ENCODE measurements around the gene SHC3. TPM values are rescaled to one million over a fixed set of nuclear protein-coding genes. Genes with fewer than 3 reads are reported as not detected.

SHC3 gene
- total RNA-seq, 4 donors from 2014 or later = 2.3 to 4.9 (median 4.8) TPM

- no peak for ATAC-seq
- Histone ChIP-seq H3K4me1 (no peaks in the 10 kb centered on the region), H3K27me3 (peaks cover 23% of the 10 kb centered on the region), H3K36me3 (no peaks in the 10 kb centered on the region), H3K9me3 (peaks cover 0 to 8% (median 0%) of the 10 kb centered on the region in 3 donors), H3K4me3 (no peak overlapping the region), H3K27ac (no peak overlapping the region)
- TF ChIP-seq EP300 (IDR thresholded peaks at IDR 0.05) (no peak), CTCF (IDR thresholded peaks at IDR 0.05) (no peak), POLR2AphosphoS5 (IDR thresholded peaks at IDR 0.05) (no peak), POLR2A (IDR thresholded peaks at IDR 0.05) (no peak)
- WGBS, 2 donors (ENCODE audit: low coverage in 1 of 2) = 74 to 79% methylated on average over 1 of the region's 1 CpG
These were observed 9.3 kb upstream of the SHC3 start for GRCh38 chr9:89187950-89188349.

- TF ChIP-seq POLR2AphosphoS5 (IDR thresholded peaks at IDR 0.05) = no peak
- TF ChIP-seq CTCF (IDR thresholded peaks at IDR 0.05) = no peak
- no peak for TF ChIP-seq EP300 (IDR thresholded peaks at IDR 0.05)
- no peak for TF ChIP-seq POLR2A (IDR thresholded peaks at IDR 0.05)
- no peak overlapping the region for H3K27ac ChIP-seq
- WGBS, 2 donors (ENCODE audit: low coverage in 1 of 2) = 84 to 100% methylated on average over 2 of the region's 2 CpGs
- H3K36me3 ChIP-seq = no peaks in the 10 kb centered on the region
- no peaks in the 10 kb centered on the region for H3K4me1 ChIP-seq
- no peak for ATAC-seq
- peaks cover 23% of the 10 kb centered on the region for H3K27me3 ChIP-seq
- H3K9me3 ChIP-seq = peaks cover 0 to 8% (median 0%) of the 10 kb centered on the region in 3 donors
- H3K4me3 ChIP-seq = no peak overlapping the region
These were observed 8.9 kb upstream of the SHC3 start for GRCh38 chr9:89187541-89187940.

GRCh38 chr9:89186960-89187359, 8.3 kb upstream of the SHC3 start:
- no peaks in the 10 kb centered on the region for H3K36me3 ChIP-seq
- WGBS, 2 donors (ENCODE audit: low coverage in 1 of 2) = 60 to 77% methylated on average over 5 of the region's 5 CpGs
- peaks cover 0 to 2% (median 0%) of the 10 kb centered on the region in 3 donors for H3K9me3 ChIP-seq
- no peaks in the 10 kb centered on the region for H3K4me1 ChIP-seq
- no peak overlapping the region for H3K4me3 ChIP-seq
- ATAC-seq = no peak
- no peak overlapping the region for H3K27ac ChIP-seq
- TF ChIP-seq POLR2AphosphoS5 (IDR thresholded peaks at IDR 0.05) (no peak), EP300 (IDR thresholded peaks at IDR 0.05) (no peak), CTCF (IDR thresholded peaks at IDR 0.05) (no peak), POLR2A (IDR thresholded peaks at IDR 0.05) (no peak)
- H3K27me3 ChIP-seq = peaks cover 23% of the 10 kb centered on the region

GRCh38 chr9:89185980-89186379, 7.4 kb upstream of the SHC3 start:
- Histone ChIP-seq H3K36me3 (no peaks in the 10 kb centered on the region), H3K4me1 (peaks cover 0 to under 1% (median 0%) of the 10 kb centered on the region in 3 donors), H3K27me3 (peaks cover 23% of the 10 kb centered on the region), H3K27ac (no peak overlapping the region), H3K9me3 (no peaks in the 10 kb centered on the region), H3K4me3 (no peak overlapping the region)
- no peak for TF ChIP-seq POLR2A (IDR thresholded peaks at IDR 0.05)
- TF ChIP-seq POLR2AphosphoS5 (IDR thresholded peaks at IDR 0.05) = no peak
- no peak for ATAC-seq
- WGBS, 2 donors (ENCODE audit: low coverage in 1 of 2) = 48 to 57% methylated on average over 1 to 4 of the region's 5 CpGs

- Histone ChIP-seq H3K4me3 (no peak overlapping the region), H3K27ac (no peak overlapping the region), H3K9me3 (no peaks in the 10 kb centered on the region), H3K27me3 (peaks cover 32% of the 10 kb centered on the region), H3K36me3 (no peaks in the 10 kb centered on the region), H3K4me1 (peaks cover 0 to 27% (median 14%) of the 10 kb centered on the region in 3 donors)
- WGBS, 2 donors (ENCODE audit: low coverage in 1 of 2) = 78% methylated on average over 2 of the region's 3 CpGs; no CpG with 5 or more reads in 1 of the 2 donors
- ATAC-seq = no peak
- TF ChIP-seq EP300 (IDR thresholded peaks at IDR 0.05) = no peak
- TF ChIP-seq CTCF (IDR thresholded peaks at IDR 0.05) = no peak
These were observed 4.5 kb upstream of the SHC3 start for GRCh38 chr9:89183146-89183545.

Data from gastroesophageal sphincter (tissue), 4 donors.